Fibroblast of lung (primary cell): ENCODE results near the gene NECAB3. TPM values are rescaled to one million over a fixed set of nuclear protein-coding genes. Genes with fewer than 3 reads are reported as not detected.
A peak's percentile ranks its signal among the peaks of the same experiment; 100 is the strongest.

Experiments used
- DNase-seq, 2 donors: peaks; one replicate each; pipeline versions ENCODE4 v3.0.0 to v3.0.0-alpha.2; 2010; ENCODE audit warnings: low read depth in 2 of 2
- H2AFZ ChIP-seq: 2 replicates; pipeline ENCODE4 v1.5.1; 2012; ENCODE audit warnings: low read length, control low read depth, inconsistent platforms
- H3K27ac ChIP-seq: 2 replicates; pipeline ENCODE4 v1.5.1; 2011; ENCODE audit warnings: low read length, control low read depth; ENCODE audit not compliant: insufficient read depth
- H3K27me3 ChIP-seq: 2 replicates; pipeline ENCODE4 v1.5.1; 2011; ENCODE audit warnings: mild to moderate bottlenecking, low read length; ENCODE audit not compliant: control insufficient read depth, insufficient read depth
- H3K36me3 ChIP-seq: 2 replicates; pipeline ENCODE4 v1.5.1; 2011; ENCODE audit warnings: low read length; ENCODE audit not compliant: control insufficient read depth, insufficient read depth
- H3K4me1 ChIP-seq: 2 replicates; pipeline ENCODE4 v1.5.1; 2011; ENCODE audit warnings: low read length; ENCODE audit not compliant: control insufficient read depth, insufficient read depth; ENCODE audit errors: extremely low read depth
- H3K4me2 ChIP-seq: 2 replicates; pipeline ENCODE4 v1.5.1; 2011; ENCODE audit warnings: low read length, control low read depth; ENCODE audit not compliant: insufficient read depth; ENCODE audit errors: extremely low read depth
- H3K4me3 ChIP-seq, 4 experiments: fragments of 200-600 bp in 1 of 4; sonication (generic) in 1 of 4; replicated peaks in 1 of 4; 2 replicates each; pipeline ENCODE4 v1.5.1; 2011 to 2016; ENCODE audit warnings: low read length in 4 of 4, low read depth in 3 of 4, mild to moderate bottlenecking in 3 of 4, control low read depth in 2 of 4, inconsistent platforms in 1 of 4, mixed read lengths in 1 of 4; ENCODE audit not compliant: insufficient read depth in 1 of 4; ENCODE audit errors: control extremely low read depth in 1 of 4
- H3K79me2 ChIP-seq: 2 replicates; pipeline ENCODE4 v1.5.1; 2012; ENCODE audit warnings: mild to moderate bottlenecking, low read length, inconsistent platforms; ENCODE audit not compliant: control insufficient read depth, insufficient read depth
- H3K9ac ChIP-seq: 2 replicates; pipeline ENCODE4 v1.5.1; 2011; ENCODE audit warnings: mild to moderate bottlenecking, low read length, control low read depth; ENCODE audit not compliant: insufficient read depth
- H3K9me3 ChIP-seq: 2 replicates; pipeline ENCODE4 v1.5.1; 2012; ENCODE audit warnings: low read depth, low read length; ENCODE audit not compliant: control insufficient read depth, insufficient read depth
- H4K20me1 ChIP-seq: 2 replicates; pipeline ENCODE4 v1.5.1; 2011; ENCODE audit warnings: low read length; ENCODE audit not compliant: control insufficient read depth, insufficient read depth; ENCODE audit errors: extremely low read depth
- EZH2 ChIP-seq: IDR thresholded peaks from 2 replicates; pipeline ENCODE4 v1.5.1; 2012; ENCODE audit warnings: low read length, control low read depth, mild to moderate bottlenecking; ENCODE audit errors: missing control alignments
- polyA plus RNA-seq, 2 donors: library from polyadenylated mRNA; depleted of rRNA in 1 of 2; stranded (reverse) in 1 of 2; unstranded in 1 of 2; fragments of >200 nt; gene quantifications; 2 replicates each; pipeline ENCODE4 v1.2.1, GENCODE V29; 2011 to 2012; ENCODE audit warnings: missing spikeins in 1 of 2
- total RNA-seq: library from RNA; depleted of rRNA; stranded (reverse); fragments of >200 nt; gene quantifications from 2 replicates; pipeline ENCODE4 v1.2.1, GENCODE V29; 2014
- TF ChIP-seq, protein P1 (sequence below), 2 donors: IDR thresholded peaks in 1 of 2; conservative IDR thresholded peaks in 1 of 2; 1 replicate in 1 of 2; 2 replicates in 1 of 2; pipeline ENCODE4 v1.5.1; 2011 to 2012; ENCODE audit warnings: low read length in 2 of 2, control low read depth in 1 of 2, inconsistent platforms in 1 of 2, low read depth in 1 of 2, mild to moderate bottlenecking in 1 of 2

Gene NECAB3
- total and polyA plus RNA-seq, 2 donors (not counting 1 experiment from before 2014, with no cell fraction given), result 5.1 to 20.5 TPM

DNA sequence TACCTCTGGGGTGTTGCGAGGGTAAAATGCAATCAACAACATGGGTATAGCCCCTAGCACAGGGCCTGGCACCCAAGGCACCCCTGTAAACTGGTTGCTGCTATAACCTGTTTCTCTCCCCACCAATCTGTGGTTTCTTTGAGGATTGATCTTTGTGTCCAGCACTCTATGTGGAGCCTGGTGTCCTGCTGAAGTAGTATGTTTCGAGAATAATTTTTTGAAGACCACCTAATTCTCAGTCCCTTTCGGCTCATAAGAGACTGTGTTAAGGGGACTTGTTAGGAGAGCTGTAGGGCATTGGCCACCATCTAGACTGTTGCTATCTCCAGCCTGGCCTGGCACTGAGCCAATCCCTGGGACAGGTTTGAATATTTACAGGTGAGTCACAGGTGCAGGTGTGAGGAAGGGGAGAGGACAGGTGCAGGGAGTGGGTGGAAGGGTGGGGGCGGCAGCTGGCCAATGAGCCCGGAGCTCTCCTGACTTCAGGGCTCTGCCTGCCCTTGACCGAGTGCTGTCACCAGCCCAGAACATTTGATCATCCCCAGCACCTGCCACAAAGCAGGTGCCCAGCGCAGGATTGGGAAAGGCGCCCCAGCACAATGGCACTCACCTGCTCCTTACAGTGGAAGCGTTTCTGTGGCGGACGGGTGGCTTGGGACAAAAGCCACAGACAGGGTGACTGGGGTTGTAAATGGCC, 20.2 kb downstream of the NECAB3 start:
- Histone ChIP-seq H3K9me3 (no peaks in the 10 kb centered on the region), H3K4me2 (no peak overlapping the region), H3K27me3 (no peaks in the 10 kb centered on the region), H3K79me2 (no peaks in the 10 kb centered on the region), H3K9ac (no peak overlapping the region), H4K20me1 (no peaks in the 10 kb centered on the region), H3K27ac (no peak overlapping the region), H3K4me1 (peaks cover 2% of the 10 kb centered on the region), H2AFZ (no peak overlapping the region), H3K4me3 (no peak overlapping the region), H3K36me3 (peaks cover 4% of the 10 kb centered on the region)
- no peak for DNase-seq
- TF ChIP-seq, protein P1, sequence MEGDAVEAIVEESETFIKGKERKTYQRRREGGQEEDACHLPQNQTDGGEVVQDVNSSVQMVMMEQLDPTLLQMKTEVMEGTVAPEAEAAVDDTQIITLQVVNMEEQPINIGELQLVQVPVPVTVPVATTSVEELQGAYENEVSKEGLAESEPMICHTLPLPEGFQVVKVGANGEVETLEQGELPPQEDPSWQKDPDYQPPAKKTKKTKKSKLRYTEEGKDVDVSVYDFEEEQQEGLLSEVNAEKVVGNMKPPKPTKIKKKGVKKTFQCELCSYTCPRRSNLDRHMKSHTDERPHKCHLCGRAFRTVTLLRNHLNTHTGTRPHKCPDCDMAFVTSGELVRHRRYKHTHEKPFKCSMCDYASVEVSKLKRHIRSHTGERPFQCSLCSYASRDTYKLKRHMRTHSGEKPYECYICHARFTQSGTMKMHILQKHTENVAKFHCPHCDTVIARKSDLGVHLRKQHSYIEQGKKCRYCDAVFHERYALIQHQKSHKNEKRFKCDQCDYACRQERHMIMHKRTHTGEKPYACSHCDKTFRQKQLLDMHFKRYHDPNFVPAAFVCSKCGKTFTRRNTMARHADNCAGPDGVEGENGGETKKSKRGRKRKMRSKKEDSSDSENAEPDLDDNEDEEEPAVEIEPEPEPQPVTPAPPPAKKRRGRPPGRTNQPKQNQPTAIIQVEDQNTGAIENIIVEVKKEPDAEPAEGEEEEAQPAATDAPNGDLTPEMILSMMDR (conservative IDR thresholded peaks at IDR 0.05 in 1 of 2, IDR thresholded peaks at IDR 0.05 in 1 of 2; ENCODE audit: low read depth in 1 of 2, low read length in 2 of 2), result no peak
- TF ChIP-seq EZH2, result no peak

DNA sequence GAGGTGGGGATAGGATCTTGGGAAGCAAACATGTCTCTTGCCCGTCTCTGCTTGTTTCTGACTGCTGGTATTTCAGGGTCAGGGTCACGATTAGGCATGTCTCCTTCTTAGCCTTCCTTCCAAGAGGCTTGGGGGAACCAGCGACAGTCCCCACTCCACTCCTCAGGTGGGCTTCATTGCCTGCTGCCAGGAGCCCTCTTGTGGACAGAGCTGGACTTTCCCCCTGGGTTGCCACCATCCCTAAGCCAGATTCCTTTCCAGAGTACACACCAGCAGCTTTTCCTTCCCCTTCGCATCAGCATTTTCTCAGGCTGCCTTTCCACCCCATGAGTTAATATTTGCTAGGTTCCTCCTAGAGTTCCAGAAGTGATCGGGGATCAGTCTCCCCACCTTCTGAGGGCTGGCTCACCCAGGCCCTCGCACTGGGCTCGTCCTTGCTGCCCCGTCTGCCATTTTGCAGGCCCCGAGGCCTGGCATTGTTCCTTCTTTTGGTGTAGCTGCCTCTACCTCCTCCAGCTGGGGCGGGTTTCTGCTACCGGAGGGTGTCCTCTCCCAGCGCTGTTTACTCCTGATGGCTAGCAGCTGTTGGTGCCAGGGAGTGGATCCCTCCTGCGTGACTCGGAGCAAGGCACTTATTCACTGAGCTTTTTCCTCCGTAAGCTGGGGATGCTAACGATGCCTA, 20.9 kb downstream of the NECAB3 start:
- Histone ChIP-seq H3K9me3 (no peaks in the 10 kb centered on the region), H3K27ac (no peak overlapping the region), H2AFZ (no peak overlapping the region), H3K4me3 (peak overlapping the region in 2 of 4 experiments; percentile 17 to 18), H4K20me1 (no peaks in the 10 kb centered on the region), H3K36me3 (peaks cover 3% of the 10 kb centered on the region), H3K4me2 (peak overlapping the region; percentile 21), H3K9ac (no peak overlapping the region), H3K79me2 (no peaks in the 10 kb centered on the region), H3K27me3 (no peaks in the 10 kb centered on the region), H3K4me1 (peaks cover 2% of the 10 kb centered on the region)
- DNase-seq, result peak; percentile 46 to 74
- TF ChIP-seq EZH2, result no peak
- TF ChIP-seq, protein P1 (conservative IDR thresholded peaks at IDR 0.05 in 1 of 2, IDR thresholded peaks at IDR 0.05 in 1 of 2; ENCODE audit: low read depth in 1 of 2, low read length in 2 of 2), result peak; percentile 92 to 94

DNA sequence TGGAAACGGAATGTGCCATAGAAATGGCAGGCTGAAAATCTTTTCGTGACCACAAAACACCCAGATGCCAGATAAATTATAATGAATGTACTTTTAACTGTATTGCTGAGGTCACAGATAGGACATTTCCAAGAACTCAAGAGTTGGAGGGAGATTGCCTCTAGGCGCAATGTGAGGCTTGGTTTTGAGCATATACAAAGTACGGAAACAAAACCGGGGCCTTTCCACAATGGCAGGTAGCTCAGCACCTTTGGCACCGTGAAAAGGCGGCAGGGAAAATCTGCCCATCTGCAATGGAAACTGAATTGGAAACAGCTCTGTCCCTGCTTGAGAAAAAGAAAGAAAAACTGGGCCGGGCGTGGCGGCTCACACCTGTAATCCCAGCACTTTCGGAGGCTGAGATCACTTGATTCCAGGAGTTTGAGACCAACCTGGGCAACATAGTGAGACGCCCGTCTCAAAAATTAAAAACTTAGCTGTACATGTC, 22.6 kb downstream of the NECAB3 start:
- Histone ChIP-seq H3K36me3 (no peaks in the 10 kb centered on the region), H4K20me1 (no peaks in the 10 kb centered on the region), H3K4me3 (no peak overlapping the region), H3K79me2 (no peaks in the 10 kb centered on the region), H3K27ac (no peak overlapping the region), H2AFZ (no peak overlapping the region), H3K9me3 (no peaks in the 10 kb centered on the region), H3K4me1 (peaks cover 2% of the 10 kb centered on the region), H3K9ac (no peak overlapping the region), H3K27me3 (no peaks in the 10 kb centered on the region), H3K4me2 (no peak overlapping the region)
- TF ChIP-seq, protein P1 (conservative IDR thresholded peaks at IDR 0.05 in 1 of 2, IDR thresholded peaks at IDR 0.05 in 1 of 2; ENCODE audit: low read depth in 1 of 2, low read length in 2 of 2), result no peak
- no peak for TF ChIP-seq EZH2
- peak in 1 of 2 donors; percentile 14 for DNase-seq
